ENCODE results near the gene ATP8A2. TPM values are rescaled to one million over a fixed set of nuclear protein-coding genes. Genes with fewer than 3 reads are reported as not detected.

ATP8A2 gene
- total and polyA plus RNA-seq, 2 of the 4 experiments (the other 2 are of a cell fraction), result 0.02 to 0.18 TPM

DNA sequence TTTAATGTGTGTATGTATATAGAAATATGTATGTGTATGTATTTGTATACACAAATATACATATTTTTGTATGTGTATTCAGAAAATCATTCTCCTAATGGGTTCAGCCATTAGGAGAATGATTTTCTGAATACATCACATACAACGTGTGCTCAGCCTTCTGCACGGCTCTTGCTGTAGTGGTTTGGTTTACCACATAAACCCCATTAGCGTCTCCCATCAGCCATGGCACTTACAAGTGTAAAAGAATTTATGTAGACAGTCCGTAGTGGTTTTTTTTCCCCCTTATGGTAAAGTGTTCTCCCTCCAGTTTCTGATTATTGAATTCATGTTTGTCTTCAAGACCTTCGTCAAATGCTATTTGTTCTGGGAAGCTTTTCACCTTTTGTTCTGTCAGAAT lies 38.2 kb downstream of the ATP8A2 start:
- no peak overlapping the region for H4K8ac ChIP-seq (ENCODE audit: low read depth in 2 of 2, low read length in 2 of 2)
- ChIA-PET POLR2A (ENCODE audit: unreplicated experiment) (no interaction called here), CTCF (no interaction called here)
- no peak overlapping the region for H4K91ac ChIP-seq (ENCODE audit: insufficient read depth, low read depth, low read length)
- H3K9me1 ChIP-seq (ENCODE audit: insufficient read depth, low read length), result no peaks in the 10 kb centered on the region
- H3K56ac ChIP-seq (ENCODE audit: extremely low read depth, insufficient read depth, low read length), result no peak overlapping the region
- no peaks in the 10 kb centered on the region for H4K20me1 ChIP-seq (ENCODE audit: insufficient read depth, low read length)
- no peak for ATAC-seq (ENCODE audit: low read depth)
- H3K79me1 ChIP-seq (ENCODE audit: low read depth in 1 of 2, low read length in 2 of 2), result no peaks in the 10 kb centered on the region
- no peak overlapping the region for H3K9ac ChIP-seq (ENCODE audit: low read depth, low read length)
- no peaks in the 10 kb centered on the region for H3K36me3 ChIP-seq (ENCODE audit: control insufficient read depth, insufficient read depth, low read length)
- intact Hi-C loops (cut with micrococcal nuclease) (no loop called here), dilution Hi-C loops (cut with HindIII; ENCODE audit: low sequenced_read_pairs, unreplicated experiment) (no loop called here), in situ Hi-C loops (cut with MboI; ENCODE audit: low sequenced_read_pairs) (no loop called here)
- no peak overlapping the region for H3K4me2 ChIP-seq (ENCODE audit: low read depth, low read length)
- no peak overlapping the region for H4K5ac ChIP-seq (ENCODE audit: low read depth, low read length)
- H2AFZ ChIP-seq (replicated peaks; ENCODE audit: low read length, poor library complexity), result no peak overlapping the region
- H3K23ac ChIP-seq (ENCODE audit: low read depth, low read length), result no peak overlapping the region
- H2AK9ac ChIP-seq (replicated peaks; ENCODE audit: low read depth, low read length, poor library complexity), result no peak overlapping the region
- no peak for DNase-seq
- TF ChIP-seq, protein P1, sequence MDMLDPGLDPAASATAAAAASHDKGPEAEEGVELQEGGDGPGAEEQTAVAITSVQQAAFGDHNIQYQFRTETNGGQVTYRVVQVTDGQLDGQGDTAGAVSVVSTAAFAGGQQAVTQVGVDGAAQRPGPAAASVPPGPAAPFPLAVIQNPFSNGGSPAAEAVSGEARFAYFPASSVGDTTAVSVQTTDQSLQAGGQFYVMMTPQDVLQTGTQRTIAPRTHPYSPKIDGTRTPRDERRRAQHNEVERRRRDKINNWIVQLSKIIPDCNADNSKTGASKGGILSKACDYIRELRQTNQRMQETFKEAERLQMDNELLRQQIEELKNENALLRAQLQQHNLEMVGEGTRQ (IDR thresholded peaks at IDR 0.05; ENCODE audit: low read depth, low read length), result no peak
- no peak for TF ChIP-seq MAZ (IDR thresholded peaks at IDR 0.05; ENCODE audit: borderline replicate concordance, low read depth, low read length)
- TF ChIP-seq FOS (IDR thresholded peaks at IDR 0.05; ENCODE audit: low read depth, low read length), result no peak
- no peak for TF ChIP-seq NFE2L2 (IDR thresholded peaks at IDR 0.05; ENCODE audit: low read depth, low read length)
- no peak for TF ChIP-seq RFX5 (IDR thresholded peaks at IDR 0.05; ENCODE audit: low read depth, low read length)
- TF ChIP-seq BHLHE40 (IDR thresholded peaks at IDR 0.05; ENCODE audit: low read depth, low read length), result no peak
- no peak for TF ChIP-seq MAFK (IDR thresholded peaks at IDR 0.05; ENCODE audit: low read depth, low read length)
- TF ChIP-seq CHD1 (IDR thresholded peaks at IDR 0.05; ENCODE audit: low read depth, low read length), result no peak
- no peak for TF ChIP-seq MXI1 (IDR thresholded peaks at IDR 0.05; ENCODE audit: borderline replicate concordance, low read depth, low read length)
- BruUV-seq (replicated peaks), result no TSS peak
- H3K27me3 ChIP-seq (ENCODE audit: control insufficient read depth, insufficient read depth, low read length), result no peaks in the 10 kb centered on the region
- H3K9me3 ChIP-seq (ENCODE audit: control insufficient read depth, insufficient read depth, low read length), result no peaks in the 10 kb centered on the region
- no peak overlapping the region for H3K4me3 ChIP-seq (ENCODE audit: insufficient read depth, low read depth, low read length)
- WGBS, 2 experiments (ENCODE audit: extremely low coverage in 2 of 2, insufficient read length in 1 of 2), result no CpG with 5 or more reads among the region's 5 CpGs
- no peak overlapping the region for H3K4ac ChIP-seq (ENCODE audit: low read depth, low read length)
- H2BK5ac ChIP-seq (ENCODE audit: low read depth, low read length, poor library complexity, severe bottlenecking), result no peak overlapping the region
- no peaks in the 10 kb centered on the region for H3K4me1 ChIP-seq (ENCODE audit: control insufficient read depth, insufficient read depth, low read length)
- no peak overlapping the region for H2AK5ac ChIP-seq (ENCODE audit: low read depth, low read length)
- H3K27ac ChIP-seq (ENCODE audit: insufficient read depth, low read length), result no peak overlapping the region
- no peak overlapping the region for H3K14ac ChIP-seq (replicated peaks; ENCODE audit: low read depth, low read length)
- no peak overlapping the region for H2BK120ac ChIP-seq (ENCODE audit: low read depth, low read length)
- no peak overlapping the region for H2BK20ac ChIP-seq (ENCODE audit: low read depth, low read length)
- no peak overlapping the region for H2BK15ac ChIP-seq (ENCODE audit: low read depth, low read length)
- H3K18ac ChIP-seq (ENCODE audit: low read depth, low read length), result no peak overlapping the region
